SH-SY5Y (cell line): ENCODE measurements around the gene GPX5.

Experiments used
- GATA2 ChIP-seq: IDR thresholded peaks from 2 replicates; pipeline ENCODE4 v1.6.1; 2011; ENCODE audit warnings: mild to moderate bottlenecking, low read depth, low read length
- GATA3 ChIP-seq: IDR thresholded peaks from 2 replicates; pipeline ENCODE4 v1.6.1; 2011; ENCODE audit warnings: low read depth, mild to moderate bottlenecking, low read length, moderate library complexity

GRCh38 chr6:28489366-28490204 lies 36.1 kb upstream of the GPX5 start:
- TF ChIP-seq GATA2 (no peak), GATA3 (no peak)
